Skin of body (tissue), 2 donors: ENCODE measurements around the gene RAI1. TPM values are rescaled to one million over a fixed set of nuclear protein-coding genes. Genes with fewer than 3 reads are reported as not detected.

Experiments used
- DNase-seq: peaks from one replicate; lab custom pipeline; 2025; lab: John Stamatoyannopoulos, UW
- total RNA-seq: library from RNA; depleted of rRNA; stranded (reverse); fragments of >200 nt; gene quantifications from one replicate; pipeline ENCODE4 v1.2.3, GENCODE V29; 2014

Gene RAI1
- total RNA-seq, 1 donor from 2014 or later, result 11.4 TPM

- no peak for DNase-seq
Observed at GRCh38 chr17:17826342-17826713, 145.1 kb downstream of the RAI1 start.

DNA sequence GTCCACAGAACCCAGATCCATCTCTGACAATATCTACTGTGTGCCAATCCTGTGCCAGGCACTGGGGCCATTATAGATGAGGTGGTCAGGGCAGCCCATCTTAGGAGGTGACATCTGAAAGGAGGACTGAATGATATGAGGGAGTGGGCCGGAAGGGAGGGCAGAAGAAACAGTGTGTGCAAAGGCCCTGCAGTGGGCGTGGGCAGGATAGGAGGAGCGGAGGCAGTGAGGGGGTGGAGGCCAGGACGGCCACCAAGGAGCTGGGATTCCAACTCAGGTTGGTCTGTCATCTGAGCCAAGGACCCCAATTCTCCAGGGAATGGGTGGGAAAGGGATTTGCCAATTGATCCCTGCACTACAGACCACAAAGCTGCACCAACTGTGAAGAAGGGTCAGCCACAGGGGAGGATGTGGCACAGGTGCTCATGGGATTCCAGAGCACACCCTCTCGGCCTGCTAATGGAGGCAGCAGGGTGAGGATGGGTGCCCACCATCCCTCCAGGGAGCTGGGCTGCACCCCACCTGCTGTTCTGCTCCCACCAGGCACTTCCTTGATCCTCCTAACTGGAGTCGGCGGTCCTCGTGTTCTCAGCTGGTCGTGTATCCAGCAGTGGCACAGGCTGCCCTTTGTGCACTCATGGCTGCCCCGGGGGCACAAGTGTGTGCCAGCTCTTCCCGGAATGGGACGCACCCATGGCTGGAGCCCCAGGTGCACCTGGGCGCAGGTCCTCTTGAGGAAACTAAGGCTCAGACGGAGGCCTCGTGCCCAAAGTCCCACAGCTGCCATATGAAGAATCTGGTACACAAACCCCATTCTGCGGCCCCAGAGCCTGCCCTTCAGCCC, 145.9 kb downstream of the RAI1 start:
- DNase-seq, result no peak

DNA sequence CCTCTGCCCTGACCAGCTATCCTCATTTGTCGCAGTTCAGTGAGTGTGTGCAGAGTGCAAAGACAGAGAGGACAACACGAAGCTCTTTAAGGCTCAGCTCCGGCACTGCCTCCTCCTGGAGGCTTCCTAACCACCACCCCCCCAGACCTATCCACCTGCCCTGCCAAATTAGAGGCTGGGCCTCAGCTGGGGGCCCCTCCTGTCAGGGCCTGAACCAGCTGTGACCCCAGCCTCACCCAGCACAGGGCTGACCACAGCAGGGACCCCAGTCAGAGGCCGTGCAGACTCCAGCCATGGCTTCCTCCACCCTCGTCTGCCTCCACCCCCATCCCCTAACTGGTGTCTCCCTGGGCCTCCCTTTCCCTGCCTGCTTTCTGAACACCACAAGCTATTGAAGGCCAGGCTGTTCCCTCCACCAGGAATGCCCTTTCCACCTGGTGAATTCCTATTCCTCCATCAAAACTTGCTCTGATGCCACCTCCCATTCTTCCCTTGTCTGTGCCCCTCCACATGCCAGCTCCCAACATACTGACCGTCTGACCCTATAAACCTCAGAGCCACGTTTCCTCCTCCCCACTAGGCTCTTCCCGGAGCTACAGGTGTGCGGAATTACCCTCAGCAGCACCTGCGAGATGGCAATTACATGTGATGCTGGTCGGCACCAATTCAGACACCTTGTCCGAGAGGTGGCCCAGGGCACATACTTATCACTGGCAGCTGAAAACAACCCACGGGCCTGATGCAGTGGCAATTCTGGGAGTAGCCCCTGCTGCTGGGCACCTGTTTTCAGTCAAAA, 146.8 kb downstream of the RAI1 start:
- no peak for DNase-seq

GRCh38 chr17:17830269-17830567, 149.0 kb downstream of the RAI1 start:
- no peak for DNase-seq

DNA sequence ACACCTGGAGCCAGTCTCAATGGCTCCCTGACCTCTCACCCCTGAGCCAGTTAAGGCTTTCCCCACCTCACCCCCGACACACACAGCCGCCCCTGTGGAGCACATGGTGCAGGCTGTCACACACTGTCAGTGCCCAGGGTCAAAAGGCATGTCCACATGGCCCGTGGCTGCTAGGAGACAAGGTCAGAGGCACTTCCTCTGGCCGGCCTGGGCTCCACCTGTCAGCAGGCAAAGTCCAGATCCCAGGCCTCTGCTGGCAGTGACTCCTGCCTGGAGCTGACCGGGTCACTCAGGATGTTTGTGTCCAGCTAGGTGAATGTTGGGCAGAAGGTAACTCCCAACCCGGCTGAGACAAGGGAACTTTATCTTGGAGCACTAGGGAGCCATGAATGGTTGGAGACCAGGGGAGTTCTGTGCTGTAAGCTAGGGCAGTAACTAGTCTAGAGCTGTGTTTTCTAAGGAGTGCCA, 149.5 kb downstream of the RAI1 start:
- DNase-seq, result no peak

DNA sequence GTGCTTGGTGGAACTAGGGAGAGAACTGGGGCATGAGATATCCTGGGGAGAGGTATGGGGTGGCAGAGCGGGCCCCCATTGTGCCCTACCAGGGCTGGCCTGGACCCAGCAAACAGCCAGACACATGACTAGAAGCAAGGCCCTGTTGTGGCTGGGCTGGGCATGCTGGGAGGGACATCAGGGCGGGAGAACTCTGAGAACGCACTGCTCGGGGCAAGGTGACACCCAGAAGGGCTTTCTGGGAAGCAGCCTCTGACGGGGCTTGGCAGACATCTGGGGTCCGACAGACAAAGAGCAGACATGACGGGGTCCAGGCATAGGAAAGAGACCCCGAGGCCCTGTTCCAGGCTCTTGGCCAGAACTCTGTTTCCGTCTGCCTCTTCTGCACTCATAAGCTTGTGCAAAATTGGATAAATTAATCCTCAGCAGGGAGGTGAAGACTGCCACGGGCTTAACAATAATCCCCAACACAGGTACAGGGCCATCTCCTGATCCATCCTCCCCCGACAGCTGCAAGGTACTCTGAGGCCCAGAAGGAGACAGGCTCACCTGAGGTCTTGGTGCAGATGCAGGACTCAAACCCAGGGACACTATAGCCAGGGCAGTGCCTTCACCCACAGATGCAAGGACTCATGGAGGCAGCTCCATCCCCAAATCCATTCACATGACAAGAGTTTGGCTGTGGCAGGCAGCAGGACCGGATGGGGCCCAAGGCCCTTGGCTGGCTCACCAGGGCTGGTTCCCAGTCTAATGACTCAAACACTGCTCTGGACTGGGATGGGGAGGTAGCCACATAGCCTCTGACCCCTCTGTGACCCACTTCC, 150.2 kb downstream of the RAI1 start:
- DNase-seq, result no peak

DNA sequence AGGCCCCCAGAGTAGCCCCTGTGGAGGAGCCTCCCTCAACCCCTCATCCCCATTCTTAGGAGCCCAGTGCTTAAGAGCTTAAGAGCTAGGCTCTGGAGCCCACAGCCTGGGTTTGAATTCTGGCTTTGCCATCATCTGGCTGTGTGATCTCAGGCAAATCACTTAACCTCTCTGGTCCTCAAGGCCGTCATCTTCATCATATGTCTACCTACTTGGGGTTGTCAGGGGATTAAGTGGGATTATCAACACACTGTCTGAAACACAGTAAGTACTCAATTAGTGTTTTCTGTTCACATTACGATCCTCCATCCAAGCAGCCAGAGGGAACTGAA, 150.7 kb downstream of the RAI1 start:
- no peak for DNase-seq

- DNase-seq, result no peak
Observed at GRCh38 chr17:17833658-17834357, 152.6 kb downstream of the RAI1 start.

DNA sequence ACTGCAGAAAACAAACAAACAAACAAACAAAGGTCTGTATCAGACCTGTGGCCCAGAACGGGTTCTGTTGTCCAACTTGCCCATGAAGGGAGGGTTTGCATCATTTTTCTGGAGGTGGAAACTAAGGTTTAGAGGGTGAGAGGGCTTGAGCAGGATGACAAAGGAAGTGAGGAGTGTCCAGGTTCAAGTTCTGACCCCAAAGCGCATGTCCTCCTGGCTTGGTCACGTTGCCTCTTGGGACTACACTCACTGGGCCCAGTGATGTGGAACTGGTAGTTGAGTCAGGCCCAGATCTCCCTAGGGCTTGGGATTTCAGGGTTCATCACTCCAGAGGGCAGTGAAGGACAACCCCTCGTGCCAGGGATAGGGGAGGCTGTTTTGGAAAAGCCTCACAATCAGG, 153.7 kb downstream of the RAI1 start:
- DNase-seq, result no peak

GRCh38 chr17:17835415-17836249, 154.4 kb downstream of the RAI1 start:
- DNase-seq, result no peak

DNA sequence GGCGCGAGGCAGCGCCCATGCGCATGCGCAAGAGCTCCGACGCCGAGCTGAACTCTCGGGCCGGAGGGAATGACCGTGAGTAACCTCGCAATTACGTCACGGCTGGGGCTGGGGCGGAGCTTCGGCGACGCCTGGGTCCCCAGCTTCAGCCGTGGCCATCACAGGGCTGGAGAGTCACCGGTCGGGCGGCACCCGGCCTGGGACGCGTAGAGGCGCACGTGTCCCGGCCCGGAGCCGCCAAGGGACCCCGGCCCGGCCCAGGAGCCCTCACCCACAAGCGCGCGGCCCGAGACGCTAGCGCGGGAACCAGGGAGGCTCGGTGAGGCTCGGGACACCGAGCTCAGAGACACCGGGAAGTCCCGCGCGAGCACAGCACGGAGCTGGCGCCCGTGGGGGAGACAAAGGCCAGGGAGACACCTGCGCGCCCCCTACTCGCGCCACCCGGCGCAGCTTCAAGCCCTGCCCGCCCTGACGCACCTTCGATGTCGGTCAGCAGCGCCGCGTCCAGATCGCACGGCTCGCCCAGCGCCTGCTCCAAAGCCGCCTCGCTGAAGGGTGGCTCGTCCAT, 155.1 kb downstream of the RAI1 start:
- peak; percentile 95 for DNase-seq

GRCh38 chr17:17836818-17837379, 155.6 kb downstream of the RAI1 start, which contains the start of gene SREBF1:
SREBF1 (minus strand) TSS chr17:17836986; CDS start chr17:17836817, 169 bp downstream.
- DNase-seq, result peak; percentile 61

DNA sequence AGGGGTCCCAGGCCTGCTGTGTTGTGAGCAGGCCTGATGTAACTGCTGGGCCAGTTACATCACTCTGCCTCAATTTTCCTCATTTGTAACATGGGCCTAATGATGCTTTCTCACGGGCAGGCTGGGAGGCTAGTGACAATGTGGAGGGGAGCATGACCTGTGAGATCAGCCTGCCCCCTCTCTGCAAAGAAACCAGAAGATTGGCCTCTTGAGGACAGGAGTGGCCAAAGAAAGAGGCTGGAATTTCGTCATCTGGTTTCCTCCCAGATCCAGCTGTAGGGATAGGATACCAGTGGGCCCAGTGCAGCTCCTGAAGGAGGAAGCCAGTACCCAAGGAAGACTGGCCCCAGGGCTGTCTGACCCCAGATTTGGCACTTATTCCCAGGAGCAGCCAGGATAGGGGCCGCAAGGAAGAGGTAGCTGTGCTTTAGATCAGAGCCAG, 156.1 kb downstream of the RAI1 start:
- DNase-seq, result peak; percentile 61

DNA sequence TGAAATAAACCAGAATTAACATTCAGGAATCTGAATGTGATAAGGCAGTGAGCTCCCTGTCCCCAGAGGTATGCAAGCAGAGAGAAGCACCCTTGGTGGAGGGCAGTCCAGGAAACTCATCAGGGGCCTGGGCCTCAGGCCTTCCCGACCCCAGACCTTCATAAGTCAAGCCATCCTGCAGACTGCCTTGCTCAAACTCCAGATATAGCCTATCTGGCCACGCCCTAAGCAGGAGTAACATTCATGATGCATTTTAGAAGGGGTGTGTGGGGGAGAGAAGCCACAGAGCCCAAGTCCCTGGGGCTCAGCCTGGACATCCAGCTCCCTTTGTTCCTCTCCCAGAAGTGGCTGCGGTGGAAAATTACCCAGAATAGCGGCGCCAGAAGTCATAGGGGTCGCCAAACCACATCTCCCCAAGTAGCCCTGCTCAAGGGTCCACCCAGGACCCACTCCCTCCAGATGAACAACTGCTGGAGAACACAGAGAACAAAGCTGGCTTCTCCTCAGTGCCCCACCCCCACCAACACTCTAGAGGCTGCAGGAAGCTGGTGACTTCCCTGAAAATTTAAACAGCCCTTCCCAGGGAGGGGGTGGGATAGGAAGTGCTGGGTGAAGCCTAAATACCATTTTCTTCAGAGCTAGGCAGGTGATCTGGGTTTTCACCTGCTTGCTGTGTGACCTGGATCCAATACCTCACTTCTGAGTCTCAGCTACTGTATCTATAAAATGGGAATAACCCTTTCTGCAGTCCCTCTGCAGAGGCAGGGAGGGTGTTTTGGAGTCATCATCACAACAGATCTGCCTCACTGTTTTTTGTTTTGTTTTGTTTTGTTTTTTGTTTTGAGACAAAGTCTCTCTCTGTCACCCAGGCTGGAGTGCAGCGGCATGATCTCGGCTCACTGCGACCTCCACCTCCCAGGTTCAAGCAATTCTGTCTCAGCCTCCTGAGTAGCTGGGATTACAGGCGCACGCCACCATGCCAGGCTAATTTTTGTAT, 157.0 kb downstream of the RAI1 start:
- peak; percentile 30 for DNase-seq

GRCh38 chr17:17839791-17840707, 158.8 kb downstream of the RAI1 start:
- DNase-seq, result peak; percentile 81

GRCh38 chr17:17840751-17841591, 159.7 kb downstream of the RAI1 start:
- DNase-seq, result peak; percentile 28
